Adrenal gland (tissue), 5 donors: ENCODE results near the gene MTMR11.

Experiments used
- CTCF ChIP-seq, 6 experiments: fragments of 450-650 bp in 4 of 6; fragments of 200-600 bp in 2 of 6; sonication (generic) in 1 of 6; IDR thresholded peaks; 1 replicate in 5 of 6; 2 replicates in 1 of 6; pipeline versions ENCODE4 v1.5.1 to v1.8.0; 2016 to 2021; ENCODE audit warnings: antibody characterized with exemption in 6 of 6, mild to moderate bottlenecking in 2 of 6, moderate library complexity in 1 of 6
- POLR2A ChIP-seq, 2 donors: fragments of 450-650 bp; IDR thresholded peaks; one replicate each; pipeline ENCODE4 v1.6.1; 2017; ENCODE audit warnings: antibody characterized with exemption in 2 of 2, mild to moderate bottlenecking in 2 of 2, moderate library complexity in 1 of 2
- donor health status: DM: no; HTN: no; CAD: no.

DNA sequence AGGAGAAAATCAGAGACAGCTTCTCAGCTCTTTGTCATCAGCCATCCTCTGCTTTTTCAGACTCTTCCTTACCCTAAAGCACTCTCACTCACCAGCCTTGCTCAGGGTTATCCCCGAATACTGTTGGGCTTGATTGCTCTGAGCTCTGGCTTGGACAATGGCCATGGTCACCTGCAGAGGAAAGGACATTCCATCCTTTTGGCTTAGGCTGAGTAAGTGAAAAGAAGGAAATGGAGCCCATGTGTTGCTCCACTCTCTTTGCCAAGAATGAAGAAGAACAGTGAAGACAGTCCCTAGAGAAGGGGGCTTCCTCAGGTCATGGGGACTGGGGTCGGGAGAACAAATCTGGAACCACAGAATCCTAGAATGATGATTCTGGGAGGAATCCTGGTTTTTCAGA is 2.3 kb downstream of the MTMR11 start:
- TF ChIP-seq CTCF (IDR thresholded peaks at IDR 0.05) = no peak
- TF ChIP-seq POLR2A (IDR thresholded peaks at IDR 0.05) = no peak
